Spleen (tissue), 11 donors: ENCODE measurements around the gene DIP2C. TPM values are rescaled to one million over a fixed set of nuclear protein-coding genes. Genes with fewer than 3 reads are reported as not detected.

Experiments
- DNase-seq: peaks from one replicate; pipeline ENCODE4 v3.0.0-alpha.2; 2020
- H3K27ac ChIP-seq, 8 donors: fragments of 200-600 bp; sonication (generic) in 7 of 8; 1 replicate in 4 of 8; 2 replicates in 4 of 8; pipeline versions ENCODE4 v1.5.0 to v1.8.0; 2016 to 2021; ENCODE audit warnings: inconsistent platforms in 4 of 8, mild to moderate bottlenecking in 4 of 8, moderate library complexity in 1 of 8
- H3K27me3 ChIP-seq, 7 donors: fragments of 200-600 bp; sonication (generic) in 6 of 7; replicated peaks in 1 of 7; 1 replicate in 4 of 7; 2 replicates in 3 of 7; pipeline versions ENCODE4 v1.5.0 to v1.8.0; 2016 to 2021; ENCODE audit warnings: inconsistent platforms in 3 of 7, mild to moderate bottlenecking in 1 of 7
- H3K36me3 ChIP-seq, 6 donors: fragments of 200-600 bp; sonication (generic) in 5 of 6; 1 replicate in 4 of 6; 2 replicates in 2 of 6; pipeline versions ENCODE4 v1.5.0 to v1.8.0; 2016 to 2021; ENCODE audit warnings: inconsistent platforms in 2 of 6
- H3K4me1 ChIP-seq, 6 donors: fragments of 200-600 bp; sonication (generic) in 5 of 6; 1 replicate in 3 of 6; 2 replicates in 3 of 6; pipeline versions ENCODE4 v1.5.0 to v1.8.0; 2016 to 2021; ENCODE audit warnings: inconsistent platforms in 3 of 6
- H3K4me3 ChIP-seq, 8 donors: fragments of 200-600 bp; sonication (generic) in 7 of 8; 1 replicate in 4 of 8; 2 replicates in 4 of 8; pipeline versions ENCODE4 v1.5.0 to v1.8.0; 2016 to 2021; ENCODE audit warnings: inconsistent platforms in 4 of 8, mild to moderate bottlenecking in 4 of 8, moderate library complexity in 2 of 8
- H3K9me3 ChIP-seq, 8 donors: fragments of 200-600 bp; sonication (generic) in 7 of 8; 1 replicate in 4 of 8; 2 replicates in 4 of 8; pipeline versions ENCODE4 v1.5.0 to v1.8.0; 2016 to 2021; ENCODE audit warnings: inconsistent platforms in 4 of 8
- CTCF ChIP-seq, 11 experiments: fragments of 200-600 bp in 7 of 11; fragments of 450-650 bp in 4 of 11; sonication (generic) in 4 of 11; IDR thresholded peaks in 8 of 11; conservative IDR thresholded peaks in 3 of 11; 1 replicate in 7 of 11; 2 replicates in 4 of 11; pipeline versions ENCODE4 v1.4.0 to v1.8.0; 2016 to 2021; ENCODE audit warnings: antibody characterized with exemption in 11 of 11, inconsistent platforms in 4 of 11, mild to moderate bottlenecking in 1 of 11
- POLR2A ChIP-seq, 3 donors: fragments of 450-650 bp; IDR thresholded peaks; one replicate each; pipeline ENCODE4 v1.5.1; 2017; ENCODE audit warnings: antibody characterized with exemption in 3 of 3, mild to moderate bottlenecking in 1 of 3
- POLR2AphosphoS5 ChIP-seq, 3 donors: sonication (generic); formaldehyde crosslinking; IDR thresholded peaks; one replicate each; pipeline ENCODE4 v1.5.1; 2017; ENCODE audit warnings: antibody characterized with exemption in 3 of 3
- WGBS, 5 donors: extraction: QIAGEN DNeasy Blood & Tissue Kit in 3 of 5; methylation state at CpG; one replicate each; pipeline versions ENCODE4 v1.1.5 to v1.1.7; 2013 to 2018; 5-methylcytosine and 5-hydroxymethylcytosine counted together
- intact Hi-C: fragments of 100-400 bp; cut with DNase I; formaldehyde crosslinking; loops from one replicate; pipeline ENCODE4 v1.15.0; 2023; ENCODE audit warnings: low total_unique reads
- polyA plus RNA-seq, 3 donors: library from polyadenylated mRNA; stranded (reverse); fragments of 200-250 nt; gene quantifications; one replicate each; pipeline ENCODE4 v1.2.1, GENCODE V29; 2013
- total RNA-seq, 7 donors: library from RNA; depleted of rRNA in 3 of 7; stranded (reverse); fragments of >200 nt in 3 of 7; fragmentation: NEBNext Ultra II Directional in 4 of 7; extraction: Animal tissue kit (Norgen Biotek cat#: 25700) in 4 of 7; gene quantifications; one replicate each; pipeline versions ENCODE4 v1.1.0 to v1.2.1, GENCODE V29; 2016 to 2021
- donor health status: healthy with polysubstance abuse.
- donor health status: DM: no; HTN: no; CAD: no; lungs with moderate emphysema.
- donor health status: DM: no; HTN: no; CAD: no.
- donor health status: Bipolar disorder and iron deficiency.
- donor health status: healthy.
- donor health status: DM: no; HTN: no; CAD: no.
- donor health status: DM: yes; HTN: yes; CAD: no.

Gene DIP2C
- total and polyA plus RNA-seq, 10 donors = 2.2 to 13.1 (median 9.0) TPM

- no peak for DNase-seq
- 88 to 94% (median 93%) methylated on average over 19 of the region's 19 CpGs for WGBS, 5 donors
Observed at GRCh38 chr10:483261-483660, 206.2 kb downstream of the DIP2C start.

GRCh38 chr10:482848-483247, 206.6 kb downstream of the DIP2C start:
- no peak overlapping the region for H3K27ac ChIP-seq
- no peak for TF ChIP-seq CTCF (IDR thresholded peaks at IDR 0.05 in 8 of 11, conservative IDR thresholded peaks at IDR 0.05 in 3 of 11)
- TF ChIP-seq POLR2A (IDR thresholded peaks at IDR 0.05) = no peak
- no peak for TF ChIP-seq POLR2AphosphoS5 (IDR thresholded peaks at IDR 0.05)
- intact Hi-C loops = no loop called here
- WGBS, 5 donors = 85 to 97% (median 93%) methylated on average over 10 of the region's 10 CpGs
- no peaks in the 10 kb centered on the region for H3K36me3 ChIP-seq
- H3K4me1 ChIP-seq = peaks cover 0 to 13% (median 0%) of the 10 kb centered on the region in 6 donors
- H3K27me3 ChIP-seq = no peaks in the 10 kb centered on the region
- no peak overlapping the region for H3K4me3 ChIP-seq
- DNase-seq = no peak
- no peaks in the 10 kb centered on the region for H3K9me3 ChIP-seq

More at GRCh38 chr10:483261-483660, 206.2 kb downstream of the DIP2C start:
- Histone ChIP-seq H3K4me3 (no peak overlapping the region), H3K9me3 (no peaks in the 10 kb centered on the region), H3K27me3 (no peaks in the 10 kb centered on the region), H3K36me3 (no peaks in the 10 kb centered on the region), H3K4me1 (peaks cover 0 to 13% (median 0%) of the 10 kb centered on the region in 6 donors), H3K27ac (no peak overlapping the region)
- TF ChIP-seq CTCF (IDR thresholded peaks at IDR 0.05 in 8 of 11, conservative IDR thresholded peaks at IDR 0.05 in 3 of 11) (no peak), POLR2A (IDR thresholded peaks at IDR 0.05) (no peak), POLR2AphosphoS5 (IDR thresholded peaks at IDR 0.05) (no peak)
- intact Hi-C loops = no loop called here

GRCh38 chr10:482051-482501, 207.4 kb downstream of the DIP2C start:
- WGBS, 5 donors = 92 to 95% (median 94%) methylated on average over 16 of the region's 16 CpGs
- Histone ChIP-seq H3K27me3 (no peaks in the 10 kb centered on the region), H3K36me3 (no peaks in the 10 kb centered on the region), H3K4me3 (no peak overlapping the region), H3K4me1 (peaks cover 0 to 13% (median 0%) of the 10 kb centered on the region in 6 donors), H3K27ac (no peak overlapping the region), H3K9me3 (no peaks in the 10 kb centered on the region)
- no peak for TF ChIP-seq CTCF (IDR thresholded peaks at IDR 0.05 in 8 of 11, conservative IDR thresholded peaks at IDR 0.05 in 3 of 11)
- DNase-seq = peak; percentile 61
- intact Hi-C loops = no loop called here

- TF ChIP-seq POLR2A (IDR thresholded peaks at IDR 0.05) (no peak), POLR2AphosphoS5 (IDR thresholded peaks at IDR 0.05) (no peak), CTCF (IDR thresholded peaks at IDR 0.05 in 8 of 11, conservative IDR thresholded peaks at IDR 0.05 in 3 of 11) (no peak)
- Histone ChIP-seq H3K27ac (no peak overlapping the region), H3K9me3 (no peaks in the 10 kb centered on the region), H3K36me3 (no peaks in the 10 kb centered on the region), H3K27me3 (no peaks in the 10 kb centered on the region), H3K4me1 (peaks cover 0 to 13% (median under 1%) of the 10 kb centered on the region in 6 donors), H3K4me3 (no peak overlapping the region)
- 92 to 95% (median 93%) methylated on average over 15 of the region's 15 CpGs for WGBS, 5 donors
- intact Hi-C loops = no loop called here
- peak; percentile 52 for DNase-seq
Observed at GRCh38 chr10:481628-482027, 207.8 kb downstream of the DIP2C start.
